Osteocyte (in vitro differentiated cells): ENCODE measurements around the gene ARHGAP21. TPM values are rescaled to one million over a fixed set of nuclear protein-coding genes. Genes with fewer than 3 reads are reported as not detected.

ENCODE experiments used
- DNase-seq: peaks from one replicate; pipeline ENCODE4 v3.0.0; 2021; ENCODE audit warnings: mixed read lengths; ENCODE audit not compliant: unreplicated experiment; ENCODE audit errors: extremely low spot score
- H3K27ac Mint-ChIP-seq: one replicate; pipeline ENCODE4 v1.8.0; 2021; ENCODE audit warnings: mild to moderate bottlenecking, mixed read lengths; ENCODE audit not compliant: unreplicated experiment
- H3K27me3 Mint-ChIP-seq: one replicate; pipeline ENCODE4 v1.8.0; 2021; ENCODE audit warnings: mixed read lengths; ENCODE audit not compliant: unreplicated experiment
- H3K36me3 Mint-ChIP-seq: one replicate; pipeline ENCODE4 v1.8.0; 2021; ENCODE audit warnings: mixed read lengths; ENCODE audit not compliant: unreplicated experiment
- H3K4me1 Mint-ChIP-seq: one replicate; pipeline ENCODE4 v1.8.0; 2021; ENCODE audit warnings: mixed read lengths; ENCODE audit not compliant: unreplicated experiment
- H3K4me3 Mint-ChIP-seq: one replicate; pipeline ENCODE4 v1.8.0; 2021; ENCODE audit warnings: mild to moderate bottlenecking, moderate library complexity, mixed read lengths; ENCODE audit not compliant: unreplicated experiment
- H3K9me3 Mint-ChIP-seq: one replicate; pipeline ENCODE4 v1.8.0; 2021; ENCODE audit warnings: mixed read lengths; ENCODE audit not compliant: unreplicated experiment
- CTCF ChIP-seq: fragments of 200-600 bp; sonication (generic); IDR thresholded peaks from 2 replicates; pipeline ENCODE4 v1.5.0; 2021; ENCODE audit warnings: antibody characterized with exemption, mild to moderate bottlenecking, moderate library complexity
- total RNA-seq: library from RNA; stranded (reverse); gene quantifications from 2 replicates; pipeline ENCODE4 v1.2.1, GENCODE V29; 2021

The ARHGAP21 gene
- total RNA-seq, 1 donor from 2014 or later, result 170 TPM

DNA sequence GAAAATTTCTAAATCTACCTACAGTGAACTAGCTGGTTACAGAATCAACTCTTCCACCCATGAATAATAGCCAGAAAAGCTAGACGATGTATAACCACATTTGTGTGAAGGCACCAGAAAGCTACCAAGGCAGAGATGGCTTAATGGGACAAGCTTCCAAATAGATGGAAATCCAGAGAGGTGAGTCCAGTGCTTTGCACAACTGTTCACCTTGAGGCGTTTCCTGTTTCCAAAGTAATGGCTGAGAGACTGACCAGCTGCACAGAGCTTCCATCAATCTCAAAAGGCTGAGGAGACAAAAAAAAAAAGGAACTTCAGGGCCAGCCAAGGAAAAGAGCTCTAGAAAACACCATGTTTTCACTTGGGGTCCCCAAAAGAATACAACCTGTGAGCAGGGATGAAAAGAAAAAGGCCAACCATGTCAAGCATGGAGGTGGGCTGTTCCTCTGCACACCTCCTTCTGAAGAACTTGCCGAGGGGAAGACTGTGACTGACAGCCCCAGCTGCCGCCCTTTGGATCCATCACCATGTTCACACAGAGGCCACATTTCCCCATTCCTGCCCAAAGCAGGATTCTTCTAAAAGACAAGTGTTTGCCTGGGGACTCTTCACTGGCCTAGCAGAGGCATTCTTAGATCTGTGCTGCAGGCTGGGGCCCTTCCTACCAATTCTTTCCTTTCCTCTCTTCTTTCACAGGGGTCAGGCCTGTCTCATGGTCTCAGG is 72.9 kb downstream of the ARHGAP21 start:
- Mint-ChIP-seq H3K4me1 (peaks cover 23% of the 10 kb centered on the region), H3K9me3 (no peaks in the 10 kb centered on the region), H3K27me3 (no peaks in the 10 kb centered on the region), H3K4me3 (no peak overlapping the region), H3K27ac (peak overlapping the region; percentile 31), H3K36me3 (peaks cover 27% of the 10 kb centered on the region)
- no peak for DNase-seq
- TF ChIP-seq CTCF, result no peak

DNA sequence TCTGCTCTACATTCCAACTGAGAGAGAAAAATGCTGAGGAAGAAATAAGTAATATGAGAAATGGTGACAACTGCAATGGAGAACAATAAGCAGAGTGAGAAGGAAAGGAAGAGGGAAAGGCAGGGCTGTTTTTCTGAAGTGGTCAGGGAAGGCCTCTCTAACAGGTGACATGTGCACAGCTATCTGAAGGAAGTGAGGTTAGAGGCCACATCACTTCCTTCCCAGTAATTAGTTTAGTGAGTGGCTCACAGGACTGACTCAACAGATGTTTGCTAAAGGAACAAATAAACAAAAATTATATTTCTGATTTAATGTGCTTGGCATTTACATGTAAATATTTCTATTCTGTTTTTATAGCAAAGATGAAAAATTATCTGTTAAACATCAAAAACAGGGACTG is 77.9 kb downstream of the ARHGAP21 start:
- Mint-ChIP-seq H3K27me3 (no peaks in the 10 kb centered on the region), H3K27ac (no peak overlapping the region), H3K9me3 (no peaks in the 10 kb centered on the region), H3K4me1 (peaks cover 15% of the 10 kb centered on the region), H3K36me3 (peaks cover 10% of the 10 kb centered on the region), H3K4me3 (no peak overlapping the region)
- TF ChIP-seq CTCF, result no peak
- DNase-seq, result no peak

DNA sequence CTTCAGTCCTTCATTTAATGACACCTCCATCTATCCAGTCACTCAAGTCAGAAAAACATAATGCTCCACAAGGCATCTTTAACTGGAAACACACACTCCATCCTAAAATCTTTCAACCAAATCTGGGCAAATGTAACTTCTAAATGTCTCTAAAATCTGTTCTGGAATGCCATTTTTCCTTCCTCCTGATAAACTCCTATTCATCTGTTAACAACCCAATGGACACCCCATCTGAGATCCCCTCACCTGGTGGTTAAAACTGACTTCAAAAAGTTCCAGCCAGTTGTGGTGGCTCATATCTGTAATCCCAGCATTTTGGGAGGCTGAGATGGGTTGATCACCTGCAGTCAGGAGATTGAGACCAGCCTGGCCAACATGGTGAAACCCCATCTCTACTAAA is 78.7 kb downstream of the ARHGAP21 start:
- no peak for DNase-seq
- no peak for TF ChIP-seq CTCF
- H3K36me3 Mint-ChIP-seq, result peaks cover 10% of the 10 kb centered on the region
- no peak overlapping the region for H3K4me3 Mint-ChIP-seq
- no peaks in the 10 kb centered on the region for H3K27me3 Mint-ChIP-seq
- peaks cover 18% of the 10 kb centered on the region for H3K4me1 Mint-ChIP-seq
- H3K27ac Mint-ChIP-seq, result no peak overlapping the region
- no peaks in the 10 kb centered on the region for H3K9me3 Mint-ChIP-seq

- Mint-ChIP-seq H3K9me3 (no peaks in the 10 kb centered on the region), H3K27me3 (no peaks in the 10 kb centered on the region), H3K4me1 (peaks cover 13% of the 10 kb centered on the region), H3K36me3 (peaks cover 4% of the 10 kb centered on the region), H3K27ac (no peak overlapping the region), H3K4me3 (no peak overlapping the region)
- TF ChIP-seq CTCF, result no peak
- DNase-seq, result no peak
Observed at GRCh38 chr10:24643679-24644209, 79.9 kb downstream of the ARHGAP21 start.

- DNase-seq, result no peak
- Mint-ChIP-seq H3K4me3 (no peak overlapping the region), H3K27me3 (no peaks in the 10 kb centered on the region), H3K27ac (no peak overlapping the region), H3K4me1 (peaks cover 13% of the 10 kb centered on the region), H3K36me3 (peaks cover 1% of the 10 kb centered on the region), H3K9me3 (no peaks in the 10 kb centered on the region)
- peak; percentile 85 for TF ChIP-seq CTCF
Observed at GRCh38 chr10:24642921-24643678, 80.6 kb downstream of the ARHGAP21 start.
